ENCODE measurements around the gene SYK.

SYK gene

GRCh38 chr9:90844326-90844725 lies 42.7 kb downstream of the SYK start (continued):
- TF ChIP-seq ZNF433 (tag by site-specific recombination; IDR thresholded peaks at IDR 0.05; ENCODE audit: low read depth) (no peak), ZFP69B (tag by site-specific recombination; IDR thresholded peaks at IDR 0.05) (no peak), ZNF792 (tag by site-specific recombination; IDR thresholded peaks at IDR 0.05) (no peak), ZNF175 (tag by site-specific recombination; IDR thresholded peaks at IDR 0.05) (no peak), REPIN1 (tag by site-specific recombination; IDR thresholded peaks at IDR 0.05; ENCODE audit: low read depth) (no peak)

- no peak overlapping the region for H3K27ac ChIP-seq (ENCODE audit: extremely low read depth, low read depth, low read length)
- H3K9me3 ChIP-seq (ENCODE audit: control insufficient read depth, insufficient read depth, low read depth, low read length), result no peaks in the 10 kb centered on the region
- TF ChIP-seq ZNF658 (tag by site-specific recombination; IDR thresholded peaks at IDR 0.05) (no peak), ZNF266 (tag by site-specific recombination; IDR thresholded peaks at IDR 0.05; ENCODE audit: low read depth) (no peak), INSM2 (tag by site-specific recombination; IDR thresholded peaks at IDR 0.05) (no peak), ZBTB11 (tag by site-specific recombination; conservative IDR thresholded peaks at IDR 0.05; ENCODE audit: low read depth) (no peak), GLIS1 (tag by site-specific recombination; IDR thresholded peaks at IDR 0.05) (no peak), ZNF76 (tag by site-specific recombination; IDR thresholded peaks at IDR 0.05; ENCODE audit: borderline replicate concordance, low read depth) (no peak), ZNF24 (tag by site-specific recombination; IDR thresholded peaks at IDR 0.05) (no peak), ZNF341 (tag by site-specific recombination; IDR thresholded peaks at IDR 0.05; ENCODE audit: low read depth) (no peak), ZNF146 (tag by site-specific recombination; IDR thresholded peaks at IDR 0.05) (no peak), ZNF175 (tag by site-specific recombination; IDR thresholded peaks at IDR 0.05) (no peak), ZNF501 (tag by site-specific recombination; IDR thresholded peaks at IDR 0.05) (no peak)
- peaks cover 0 to 66% of the 10 kb centered on the region in 2 experiments; a peak in 1 of 3 replicates for H3K36me3 ChIP-seq (ENCODE audit: control insufficient read depth in 2 of 2, insufficient read depth in 1 of 2, low read length in 2 of 2)
- H3K4me3 ChIP-seq (ENCODE audit: low read depth, low read length), result no peak overlapping the region
- CTCF ChIA-PET, result interaction anchor here (0.7 to 1.2 kb wide), 2 partner anchors 31 to 36 kb away, joined by 3 read pairs; no protein-coding TSS in a partner anchor
- POLR2A ChIA-PET, result no interaction called here
- H3K4me1 ChIP-seq (ENCODE audit: control insufficient read depth, insufficient read depth, low read length), result no peaks in the 10 kb centered on the region
Measured at GRCh38 chr9:90846770-90847419, 45.3 kb downstream of the SYK start.

GRCh38 chr9:90847971-90848370 lies 46.4 kb downstream of the SYK start:
- Histone ChIP-seq H3K4me3 (ENCODE audit: low read depth, low read length) (no peak overlapping the region), H3K4me1 (ENCODE audit: control insufficient read depth, insufficient read depth, low read length) (no peaks in the 10 kb centered on the region), H3K36me3 (ENCODE audit: control insufficient read depth in 2 of 2, insufficient read depth in 1 of 2, low read length in 2 of 2) (peaks cover 0 to 75% of the 10 kb centered on the region in 2 experiments; a peak in 1 of 3 replicates), H3K9me3 (ENCODE audit: control insufficient read depth, insufficient read depth, low read depth, low read length) (no peaks in the 10 kb centered on the region), H3K27ac (ENCODE audit: extremely low read depth, low read depth, low read length) (no peak overlapping the region)
- CTCF ChIA-PET, result interaction anchor here (0.7 kb wide), 2 partner anchors 37 to 1710 kb away, joined by 3 read pairs; no protein-coding TSS in a partner anchor
- POLR2A ChIA-PET, result no interaction called here
- no peak for TF ChIP-seq KLF8 (tag by site-specific recombination; IDR thresholded peaks at IDR 0.05)
- TF ChIP-seq ZNF530 (tag by site-specific recombination; IDR thresholded peaks at IDR 0.05; ENCODE audit: low read depth), result no peak
- no peak for TF ChIP-seq ZNF394 (tag by site-specific recombination; IDR thresholded peaks at IDR 0.05; ENCODE audit: borderline replicate concordance)
- TF ChIP-seq ZNF521 (tag by site-specific recombination; IDR thresholded peaks at IDR 0.05), result no peak
- no peak for TF ChIP-seq ZSCAN30 (tag by site-specific recombination; IDR thresholded peaks at IDR 0.05)
- no peak for TF ChIP-seq ZIC2 (tag by site-specific recombination; IDR thresholded peaks at IDR 0.05)
- TF ChIP-seq ZNF791 (tag by site-specific recombination; IDR thresholded peaks at IDR 0.05), result no peak
- no peak for TF ChIP-seq BCL11B (tag by site-specific recombination; IDR thresholded peaks at IDR 0.05; ENCODE audit: low read depth)
- TF ChIP-seq BCL11A (tag by site-specific recombination; IDR thresholded peaks at IDR 0.05; ENCODE audit: low read depth), result no peak
- no peak for TF ChIP-seq HIC1 (tag by site-specific recombination; IDR thresholded peaks at IDR 0.05)
- TF ChIP-seq ZNF121 (tag by site-specific recombination; IDR thresholded peaks at IDR 0.05), result no peak
- no peak for TF ChIP-seq ZNF548 (tag by site-specific recombination; IDR thresholded peaks at IDR 0.05)
- no peak for TF ChIP-seq SALL2 (tag by site-specific recombination; IDR thresholded peaks at IDR 0.05; ENCODE audit: borderline replicate concordance)

Data from HEK293 (cell line).